Mucosa of rectum (tissue), 2 donors: ENCODE data around the gene CNMD.

Experiments
- H3K27ac ChIP-seq, 2 donors: one replicate each; pipeline ENCODE4 v1.7.0; 2013; ENCODE audit warnings: inconsistent platforms in 2 of 2, low read depth in 2 of 2, low read length in 2 of 2
- H3K27me3 ChIP-seq, 2 donors: one replicate each; pipeline ENCODE4 v1.7.0; 2013; ENCODE audit warnings: low read length in 2 of 2; ENCODE audit not compliant: control insufficient read depth in 2 of 2, insufficient read depth in 2 of 2
- H3K36me3 ChIP-seq, 2 donors: one replicate each; pipeline ENCODE4 v1.7.0; 2013; ENCODE audit warnings: low read length in 2 of 2; ENCODE audit not compliant: control insufficient read depth in 2 of 2, insufficient read depth in 2 of 2
- H3K4me1 ChIP-seq, 2 donors: one replicate each; pipeline ENCODE4 v1.7.0; 2013; ENCODE audit warnings: low read length in 2 of 2, mild to moderate bottlenecking in 1 of 2; ENCODE audit not compliant: control insufficient read depth in 2 of 2, insufficient read depth in 2 of 2
- H3K4me3 ChIP-seq, 2 donors: one replicate each; pipeline ENCODE4 v1.7.0; 2013; ENCODE audit warnings: low read length in 2 of 2
- H3K9ac ChIP-seq, 2 donors: one replicate each; pipeline ENCODE4 v1.7.0; 2013; ENCODE audit warnings: low read length in 2 of 2, low read depth in 1 of 2, mild to moderate bottlenecking in 1 of 2
- H3K9me3 ChIP-seq, 2 donors: one replicate each; pipeline ENCODE4 v1.7.0; 2013; ENCODE audit warnings: low read length in 2 of 2; ENCODE audit not compliant: control insufficient read depth in 2 of 2
- donor health status: healthy.
- donor health status: Normal muscosa, but diverticular disease.

CNMD gene

GRCh38 chr13:52739468-52740071, at the start of gene CNMD:
Gene CNMD (minus strand): TSS chr13:52739820. CDS start chr13:52739701, 119 bp downstream.
- Histone ChIP-seq H3K4me1 (no peaks in the 10 kb centered on the region), H3K27ac (no peak within 1 kb of the TSS), H3K4me3 (peak within 1 kb of the TSS; percentile 20 to 22), H3K9ac (no peak within 1 kb of the TSS), H3K9me3 (no peaks in the 10 kb centered on the region), H3K27me3 (peaks cover 8 to 19% of the 10 kb centered on the region in 2 donors), H3K36me3 (no peaks in the 10 kb centered on the region)

- Histone ChIP-seq H3K36me3 (no peaks in the 10 kb centered on the region), H3K27me3 (no peaks in the 10 kb centered on the region), H3K9me3 (no peaks in the 10 kb centered on the region), H3K9ac (no peak overlapping the region), H3K4me3 (no peak overlapping the region), H3K27ac (no peak overlapping the region), H3K4me1 (no peaks in the 10 kb centered on the region)
Measured at GRCh38 chr13:52788011-52788410, 48.4 kb upstream of the CNMD start.

GRCh38 chr13:52787235-52787634, 47.6 kb upstream of the CNMD start:
- Histone ChIP-seq H3K9me3 (no peaks in the 10 kb centered on the region), H3K9ac (no peak overlapping the region), H3K4me1 (no peaks in the 10 kb centered on the region), H3K4me3 (no peak overlapping the region), H3K27ac (no peak overlapping the region), H3K36me3 (no peaks in the 10 kb centered on the region), H3K27me3 (no peaks in the 10 kb centered on the region)

GRCh38 chr13:52786766-52787165, 47.1 kb upstream of the CNMD start:
- Histone ChIP-seq H3K27ac (no peak overlapping the region), H3K36me3 (no peaks in the 10 kb centered on the region), H3K9me3 (no peaks in the 10 kb centered on the region), H3K4me1 (no peaks in the 10 kb centered on the region), H3K27me3 (no peaks in the 10 kb centered on the region), H3K9ac (no peak overlapping the region), H3K4me3 (no peak overlapping the region)

GRCh38 chr13:52785739-52786138, 46.1 kb upstream of the CNMD start:
- no peaks in the 10 kb centered on the region for H3K9me3 ChIP-seq

GRCh38 chr13:52784591-52785340, 45.1 kb upstream of the CNMD start:
- Histone ChIP-seq H3K36me3 (no peaks in the 10 kb centered on the region), H3K9ac (no peak overlapping the region), H3K27me3 (no peaks in the 10 kb centered on the region), H3K27ac (no peak overlapping the region), H3K4me1 (no peaks in the 10 kb centered on the region), H3K4me3 (no peak overlapping the region), H3K9me3 (no peaks in the 10 kb centered on the region)

More at GRCh38 chr13:52785739-52786138, 46.1 kb upstream of the CNMD start:
- Histone ChIP-seq H3K4me3 (no peak overlapping the region), H3K27me3 (no peaks in the 10 kb centered on the region), H3K27ac (no peak overlapping the region), H3K36me3 (no peaks in the 10 kb centered on the region), H3K4me1 (no peaks in the 10 kb centered on the region), H3K9ac (no peak overlapping the region)

GRCh38 chr13:52783943-52784342, 44.3 kb upstream of the CNMD start:
- H3K27ac ChIP-seq: no peak overlapping the region
- no peak overlapping the region for H3K4me3 ChIP-seq
- no peaks in the 10 kb centered on the region for H3K36me3 ChIP-seq
- no peaks in the 10 kb centered on the region for H3K9me3 ChIP-seq
- no peaks in the 10 kb centered on the region for H3K27me3 ChIP-seq
- H3K4me1 ChIP-seq: no peaks in the 10 kb centered on the region
- no peak overlapping the region for H3K9ac ChIP-seq

GRCh38 chr13:52782471-52783448, 43.1 kb upstream of the CNMD start:
- Histone ChIP-seq H3K27me3 (no peaks in the 10 kb centered on the region), H3K4me3 (no peak overlapping the region), H3K27ac (no peak overlapping the region), H3K9ac (no peak overlapping the region), H3K9me3 (no peaks in the 10 kb centered on the region), H3K4me1 (no peaks in the 10 kb centered on the region), H3K36me3 (no peaks in the 10 kb centered on the region)

GRCh38 chr13:52780611-52781010, 41.0 kb upstream of the CNMD start:
- Histone ChIP-seq H3K4me3 (no peak overlapping the region), H3K4me1 (no peaks in the 10 kb centered on the region), H3K27ac (no peak overlapping the region), H3K27me3 (peaks cover 0 to 4% of the 10 kb centered on the region in 2 donors), H3K36me3 (no peaks in the 10 kb centered on the region), H3K9ac (no peak overlapping the region), H3K9me3 (no peaks in the 10 kb centered on the region)

- Histone ChIP-seq H3K4me3 (no peak overlapping the region), H3K36me3 (no peaks in the 10 kb centered on the region), H3K27ac (no peak overlapping the region), H3K9me3 (no peaks in the 10 kb centered on the region), H3K4me1 (no peaks in the 10 kb centered on the region), H3K9ac (no peak overlapping the region), H3K27me3 (peaks cover 0 to 4% of the 10 kb centered on the region in 2 donors)
Measured at GRCh38 chr13:52780092-52780491, 40.5 kb upstream of the CNMD start.
